Spleen (tissue), 11 donors: ENCODE data around the gene RPTOR. TPM values are rescaled to one million over a fixed set of nuclear protein-coding genes. Genes with fewer than 3 reads are reported as not detected.

Experiments used
- DNase-seq: peaks from one replicate; pipeline ENCODE4 v3.0.0-alpha.2; 2020
- H3K27ac ChIP-seq, 8 donors: fragments of 200-600 bp; sonication (generic) in 7 of 8; 1 replicate in 4 of 8; 2 replicates in 4 of 8; pipeline versions ENCODE4 v1.5.0 to v1.8.0; 2016 to 2021; ENCODE audit warnings: inconsistent platforms in 4 of 8, mild to moderate bottlenecking in 4 of 8, moderate library complexity in 1 of 8
- H3K27me3 ChIP-seq, 7 donors: fragments of 200-600 bp; sonication (generic) in 6 of 7; replicated peaks in 1 of 7; 1 replicate in 4 of 7; 2 replicates in 3 of 7; pipeline versions ENCODE4 v1.5.0 to v1.8.0; 2016 to 2021; ENCODE audit warnings: inconsistent platforms in 3 of 7, mild to moderate bottlenecking in 1 of 7
- H3K36me3 ChIP-seq, 6 donors: fragments of 200-600 bp; sonication (generic) in 5 of 6; 1 replicate in 4 of 6; 2 replicates in 2 of 6; pipeline versions ENCODE4 v1.5.0 to v1.8.0; 2016 to 2021; ENCODE audit warnings: inconsistent platforms in 2 of 6
- H3K4me1 ChIP-seq, 6 donors: fragments of 200-600 bp; sonication (generic) in 5 of 6; 1 replicate in 3 of 6; 2 replicates in 3 of 6; pipeline versions ENCODE4 v1.5.0 to v1.8.0; 2016 to 2021; ENCODE audit warnings: inconsistent platforms in 3 of 6
- H3K4me3 ChIP-seq, 8 donors: fragments of 200-600 bp; sonication (generic) in 7 of 8; 1 replicate in 4 of 8; 2 replicates in 4 of 8; pipeline versions ENCODE4 v1.5.0 to v1.8.0; 2016 to 2021; ENCODE audit warnings: inconsistent platforms in 4 of 8, mild to moderate bottlenecking in 4 of 8, moderate library complexity in 2 of 8
- H3K9me3 ChIP-seq, 8 donors: fragments of 200-600 bp; sonication (generic) in 7 of 8; 1 replicate in 4 of 8; 2 replicates in 4 of 8; pipeline versions ENCODE4 v1.5.0 to v1.8.0; 2016 to 2021; ENCODE audit warnings: inconsistent platforms in 4 of 8
- POLR2A ChIP-seq, 3 donors: fragments of 450-650 bp; IDR thresholded peaks; one replicate each; pipeline ENCODE4 v1.5.1; 2017; ENCODE audit warnings: antibody characterized with exemption in 3 of 3, mild to moderate bottlenecking in 1 of 3
- POLR2AphosphoS5 ChIP-seq, 3 donors: sonication (generic); formaldehyde crosslinking; IDR thresholded peaks; one replicate each; pipeline ENCODE4 v1.5.1; 2017; ENCODE audit warnings: antibody characterized with exemption in 3 of 3
- WGBS, 5 donors: extraction: QIAGEN DNeasy Blood & Tissue Kit in 3 of 5; methylation state at CpG; one replicate each; pipeline versions ENCODE4 v1.1.5 to v1.1.7; 2013 to 2018; 5-methylcytosine and 5-hydroxymethylcytosine counted together
- intact Hi-C: fragments of 100-400 bp; cut with DNase I; formaldehyde crosslinking; loops from one replicate; pipeline ENCODE4 v1.15.0; 2023; ENCODE audit warnings: low total_unique reads
- polyA plus RNA-seq, 3 donors: library from polyadenylated mRNA; stranded (reverse); fragments of 200-250 nt; gene quantifications; one replicate each; pipeline ENCODE4 v1.2.1, GENCODE V29; 2013
- total RNA-seq, 7 donors: library from RNA; depleted of rRNA in 3 of 7; stranded (reverse); fragments of >200 nt in 3 of 7; fragmentation: NEBNext Ultra II Directional in 4 of 7; extraction: Animal tissue kit (Norgen Biotek cat#: 25700) in 4 of 7; gene quantifications; one replicate each; pipeline versions ENCODE4 v1.1.0 to v1.2.1, GENCODE V29; 2016 to 2021
- TF ChIP-seq, protein P1 (sequence below), 11 experiments: fragments of 200-600 bp in 7 of 11; fragments of 450-650 bp in 4 of 11; sonication (generic) in 4 of 11; IDR thresholded peaks in 8 of 11; conservative IDR thresholded peaks in 3 of 11; 1 replicate in 7 of 11; 2 replicates in 4 of 11; pipeline versions ENCODE4 v1.4.0 to v1.8.0; 2016 to 2021; ENCODE audit warnings: antibody characterized with exemption in 11 of 11, inconsistent platforms in 4 of 11, mild to moderate bottlenecking in 1 of 11
- donor health status: healthy with polysubstance abuse.
- donor health status: DM: no; HTN: no; CAD: no; lungs with moderate emphysema.
- donor health status: DM: no; HTN: no; CAD: no.
- donor health status: Bipolar disorder and iron deficiency.
- donor health status: healthy.
- donor health status: DM: no; HTN: no; CAD: no.
- donor health status: DM: yes; HTN: yes; CAD: no.

Gene RPTOR
- total and polyA plus RNA-seq, 10 donors: 3.1 to 61.2 (median 40.7) TPM

DNA sequence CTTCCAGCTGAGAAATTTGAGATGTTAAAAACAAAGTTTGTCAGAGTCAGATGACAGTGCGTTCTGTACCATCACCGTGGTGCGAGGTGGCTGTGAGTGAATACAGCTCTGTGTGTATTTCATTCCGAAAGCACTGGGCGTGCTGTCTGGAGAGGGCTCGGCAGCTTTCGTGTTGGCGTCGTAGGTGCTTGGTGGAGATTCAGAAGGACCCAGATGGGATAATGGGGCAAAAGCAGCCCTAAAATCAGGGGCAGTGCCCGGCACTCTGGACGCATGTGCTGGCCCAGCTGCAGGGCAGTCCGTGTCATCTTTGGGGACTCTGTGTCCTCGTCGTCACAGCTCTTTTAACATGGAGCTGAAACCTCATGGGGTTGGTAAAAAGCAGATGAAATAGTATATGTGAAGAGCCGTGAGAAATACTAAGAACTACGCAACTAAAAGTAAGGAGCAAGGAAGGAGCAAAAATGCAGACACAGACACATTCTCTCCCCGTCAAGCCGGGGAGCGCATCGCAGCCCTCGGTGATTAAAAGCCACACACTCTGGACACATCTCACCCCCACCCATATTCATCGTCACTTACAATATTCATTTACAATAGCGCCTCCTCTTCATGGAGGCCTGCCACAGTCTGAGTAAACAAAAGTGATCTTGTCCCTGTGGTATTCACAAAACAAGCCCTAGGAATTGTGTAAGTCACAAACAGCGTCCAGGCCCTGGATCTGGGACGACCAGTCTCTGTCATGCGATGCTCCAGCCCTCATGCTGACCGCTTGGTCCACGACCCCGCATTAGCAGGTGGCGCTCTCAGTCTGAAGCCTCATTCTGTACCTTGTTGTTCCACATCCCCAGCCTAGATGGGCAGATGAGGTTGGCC lies 206.7 kb downstream of the RPTOR start:
- H3K4me1 ChIP-seq: peaks cover 0 to 14% (median 8%) of the 10 kb centered on the region in 6 donors
- no peak overlapping the region for H3K4me3 ChIP-seq
- no peaks in the 10 kb centered on the region for H3K27me3 ChIP-seq
- H3K9me3 ChIP-seq: no peaks in the 10 kb centered on the region
- H3K27ac ChIP-seq: no peak overlapping the region
- WGBS, 5 donors: 92 to 95% (median 95%) methylated on average over 30 of the region's 30 CpGs
- no peak for DNase-seq
- H3K36me3 ChIP-seq: peaks cover 0 to 27% (median 10%) of the 10 kb centered on the region in 6 donors
- TF ChIP-seq, protein P1, sequence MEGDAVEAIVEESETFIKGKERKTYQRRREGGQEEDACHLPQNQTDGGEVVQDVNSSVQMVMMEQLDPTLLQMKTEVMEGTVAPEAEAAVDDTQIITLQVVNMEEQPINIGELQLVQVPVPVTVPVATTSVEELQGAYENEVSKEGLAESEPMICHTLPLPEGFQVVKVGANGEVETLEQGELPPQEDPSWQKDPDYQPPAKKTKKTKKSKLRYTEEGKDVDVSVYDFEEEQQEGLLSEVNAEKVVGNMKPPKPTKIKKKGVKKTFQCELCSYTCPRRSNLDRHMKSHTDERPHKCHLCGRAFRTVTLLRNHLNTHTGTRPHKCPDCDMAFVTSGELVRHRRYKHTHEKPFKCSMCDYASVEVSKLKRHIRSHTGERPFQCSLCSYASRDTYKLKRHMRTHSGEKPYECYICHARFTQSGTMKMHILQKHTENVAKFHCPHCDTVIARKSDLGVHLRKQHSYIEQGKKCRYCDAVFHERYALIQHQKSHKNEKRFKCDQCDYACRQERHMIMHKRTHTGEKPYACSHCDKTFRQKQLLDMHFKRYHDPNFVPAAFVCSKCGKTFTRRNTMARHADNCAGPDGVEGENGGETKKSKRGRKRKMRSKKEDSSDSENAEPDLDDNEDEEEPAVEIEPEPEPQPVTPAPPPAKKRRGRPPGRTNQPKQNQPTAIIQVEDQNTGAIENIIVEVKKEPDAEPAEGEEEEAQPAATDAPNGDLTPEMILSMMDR (IDR thresholded peaks at IDR 0.05 in 8 of 11, conservative IDR thresholded peaks at IDR 0.05 in 3 of 11): no peak
- TF ChIP-seq POLR2AphosphoS5 (IDR thresholded peaks at IDR 0.05) (no peak), POLR2A (IDR thresholded peaks at IDR 0.05) (no peak)
- intact Hi-C loops: no loop called here

DNA sequence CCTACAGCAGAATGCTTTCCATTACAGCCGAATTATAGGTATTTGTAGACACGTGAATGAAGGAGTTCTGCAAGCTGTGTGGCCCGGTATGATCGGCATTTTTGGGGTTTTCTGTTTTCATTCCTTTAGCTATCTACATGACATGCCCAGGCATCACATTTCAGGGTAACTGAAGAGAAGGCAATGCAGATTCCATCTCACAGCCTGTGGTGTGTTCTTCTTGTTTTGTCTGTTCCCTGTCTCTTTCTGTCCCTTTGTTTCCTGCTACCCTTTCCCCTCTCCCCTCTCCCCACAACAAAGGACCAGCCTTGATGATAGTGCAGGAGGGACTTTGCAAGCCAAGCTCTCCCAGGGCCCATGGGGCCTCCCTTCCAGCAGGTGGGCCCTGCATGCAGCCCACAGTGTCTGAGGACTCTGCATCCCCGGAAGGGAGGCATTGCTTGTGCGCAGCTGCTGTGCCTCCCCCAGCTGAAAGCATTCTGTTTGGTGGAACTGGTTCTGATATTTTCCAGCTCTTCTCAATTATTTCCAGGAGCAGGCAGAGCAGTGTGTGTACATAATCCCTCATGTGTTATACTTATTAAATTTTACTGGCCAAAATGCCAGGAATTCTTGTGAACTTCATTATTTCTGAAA lies 207.4 kb downstream of the RPTOR start:
- DNase-seq: no peak
- Histone ChIP-seq H3K4me3 (no peak overlapping the region), H3K36me3 (peaks cover 0 to 32% (median 10%) of the 10 kb centered on the region in 6 donors), H3K4me1 (peaks cover 0 to 14% (median 8%) of the 10 kb centered on the region in 6 donors), H3K27ac (no peak overlapping the region), H3K9me3 (no peaks in the 10 kb centered on the region), H3K27me3 (no peaks in the 10 kb centered on the region)
- intact Hi-C loops: no loop called here
- TF ChIP-seq POLR2A (IDR thresholded peaks at IDR 0.05): no peak
- TF ChIP-seq, protein P1 (IDR thresholded peaks at IDR 0.05 in 8 of 11, conservative IDR thresholded peaks at IDR 0.05 in 3 of 11): no peak
- no peak for TF ChIP-seq POLR2AphosphoS5 (IDR thresholded peaks at IDR 0.05)
- WGBS, 5 donors: 77 to 95% (median 83%) methylated on average over 6 of the region's 6 CpGs

DNA sequence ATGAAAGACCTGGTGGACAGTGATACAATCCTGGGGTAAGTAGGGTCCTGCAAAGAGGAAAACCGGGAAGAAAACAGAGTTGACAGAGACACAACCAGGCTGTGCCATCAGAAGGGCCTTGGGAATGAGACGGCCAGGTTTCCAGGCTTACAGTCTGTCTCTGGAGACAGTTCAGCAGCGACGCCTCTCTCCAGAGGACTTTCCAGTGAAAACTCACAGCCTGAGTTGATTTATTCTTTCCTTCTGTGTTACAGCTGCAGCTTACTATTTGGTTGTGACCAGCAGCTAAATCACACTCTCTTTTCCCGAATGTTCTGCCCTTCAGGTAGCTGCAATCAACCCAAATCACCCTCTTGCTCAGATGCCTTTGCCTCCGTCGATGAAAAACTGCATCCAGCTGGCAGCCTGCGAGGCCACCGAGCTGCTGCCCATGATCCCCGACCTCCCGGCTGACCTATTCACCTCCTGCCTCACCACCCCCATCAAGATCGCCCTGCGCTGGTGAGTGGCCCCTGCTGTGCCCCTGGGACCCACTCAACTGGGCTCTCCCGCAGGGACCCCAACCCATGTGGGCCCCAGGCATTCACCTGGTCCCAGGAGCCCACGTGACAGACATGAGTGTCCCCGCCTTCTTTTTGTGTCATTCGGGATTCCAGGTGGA lies 209.2 kb downstream of the RPTOR start:
- H3K27ac ChIP-seq: no peak overlapping the region
- DNase-seq: no peak
- intact Hi-C loops: no loop called here
- peaks cover 0 to 24% (median 14%) of the 10 kb centered on the region in 6 donors for H3K4me1 ChIP-seq
- TF ChIP-seq, protein P1 (IDR thresholded peaks at IDR 0.05 in 8 of 11, conservative IDR thresholded peaks at IDR 0.05 in 3 of 11): no peak
- TF ChIP-seq POLR2AphosphoS5 (IDR thresholded peaks at IDR 0.05): peak in 1 of 3 donors; percentile 4
- peaks cover 0 to 36% (median 10%) of the 10 kb centered on the region in 6 donors for H3K36me3 ChIP-seq
- H3K9me3 ChIP-seq: no peaks in the 10 kb centered on the region
- H3K4me3 ChIP-seq: no peak overlapping the region
- H3K27me3 ChIP-seq: no peaks in the 10 kb centered on the region
- WGBS, 5 donors: 91 to 96% (median 93%) methylated on average over 17 of the region's 17 CpGs
